NCI-H1417 treated with DMSO at 0.1 percent for 48 hours (cell line): ENCODE results near the gene POU2F3.
A peak's percentile ranks its signal among the peaks of the same experiment; 100 is the strongest.

Experiments used
- DNase-seq: peaks from one replicate; lab custom pipeline; 2025; lab: John Stamatoyannopoulos, UW

The POU2F3 gene

DNA sequence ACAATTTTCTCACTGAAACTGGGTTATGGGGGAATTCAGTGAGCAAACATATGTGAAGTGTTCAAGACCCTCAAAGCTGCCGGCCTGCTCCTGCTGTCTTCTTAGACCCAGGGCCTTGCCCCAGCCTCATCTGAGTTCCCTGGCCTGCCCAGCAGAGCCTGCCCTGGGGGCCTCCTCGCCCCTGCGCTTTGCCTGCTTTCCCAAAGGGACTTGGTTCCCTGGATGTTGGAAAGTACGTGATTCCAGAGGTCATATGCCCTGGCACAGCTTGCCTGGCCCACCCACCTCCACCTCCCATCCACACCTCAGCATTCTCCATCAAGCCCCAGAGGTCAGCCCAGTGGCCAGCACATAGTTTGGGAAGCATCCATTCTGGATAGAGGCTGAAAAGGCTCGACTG, 13.7 kb upstream of the POU2F3 start:
- DNase-seq, result no peak

DNA sequence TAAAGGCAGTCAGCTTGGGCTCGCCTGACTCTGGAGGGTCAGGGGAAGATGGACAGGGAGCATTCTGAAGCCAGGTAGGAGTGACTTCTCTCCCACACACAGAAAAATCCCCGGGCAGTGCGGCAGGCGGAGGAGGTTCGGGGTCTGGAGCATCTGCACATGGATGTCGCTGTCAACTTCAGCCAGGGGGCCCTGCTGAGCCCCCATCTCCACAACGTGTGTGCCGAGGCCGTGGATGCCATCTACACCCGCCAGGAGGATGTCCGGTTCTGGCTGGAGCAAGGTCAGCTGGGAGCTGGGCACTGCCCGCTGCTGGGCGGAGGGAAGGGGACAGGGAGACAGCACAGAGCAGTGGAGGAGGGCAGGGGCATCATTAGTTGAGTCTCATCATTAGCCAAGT, 13.2 kb upstream of the POU2F3 start:
- no peak for DNase-seq

DNA sequence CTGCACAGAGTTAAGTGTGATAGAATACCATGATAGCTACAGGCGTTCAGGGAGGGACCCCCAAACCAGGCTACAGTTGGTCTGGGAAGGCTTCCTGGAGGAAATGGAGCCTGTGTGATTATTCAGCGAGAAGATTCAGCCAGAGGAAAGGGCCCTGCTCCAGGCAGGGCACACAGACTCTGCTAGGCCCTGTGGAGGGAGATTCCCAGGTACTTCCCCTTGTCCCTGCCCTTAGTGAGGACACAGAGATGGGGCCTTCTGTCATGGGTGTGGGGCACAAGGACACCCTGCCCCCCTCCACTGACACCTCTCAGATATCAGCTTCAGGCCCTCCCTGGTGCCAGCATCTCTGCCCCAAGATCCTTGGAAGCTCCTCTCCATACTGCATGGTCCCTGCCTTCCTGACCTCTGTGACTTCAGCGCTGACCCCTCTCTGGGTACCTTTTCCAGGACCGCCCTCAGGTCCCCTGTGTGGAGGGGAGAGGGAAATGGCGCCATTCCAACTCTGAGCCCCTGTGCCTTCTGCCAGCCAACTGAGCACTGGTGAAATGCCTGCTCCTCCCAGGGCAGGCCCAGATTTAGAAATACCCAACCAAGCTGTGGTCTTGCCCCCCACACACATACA, 12.6 kb upstream of the POU2F3 start:
- DNase-seq, result no peak

DNA sequence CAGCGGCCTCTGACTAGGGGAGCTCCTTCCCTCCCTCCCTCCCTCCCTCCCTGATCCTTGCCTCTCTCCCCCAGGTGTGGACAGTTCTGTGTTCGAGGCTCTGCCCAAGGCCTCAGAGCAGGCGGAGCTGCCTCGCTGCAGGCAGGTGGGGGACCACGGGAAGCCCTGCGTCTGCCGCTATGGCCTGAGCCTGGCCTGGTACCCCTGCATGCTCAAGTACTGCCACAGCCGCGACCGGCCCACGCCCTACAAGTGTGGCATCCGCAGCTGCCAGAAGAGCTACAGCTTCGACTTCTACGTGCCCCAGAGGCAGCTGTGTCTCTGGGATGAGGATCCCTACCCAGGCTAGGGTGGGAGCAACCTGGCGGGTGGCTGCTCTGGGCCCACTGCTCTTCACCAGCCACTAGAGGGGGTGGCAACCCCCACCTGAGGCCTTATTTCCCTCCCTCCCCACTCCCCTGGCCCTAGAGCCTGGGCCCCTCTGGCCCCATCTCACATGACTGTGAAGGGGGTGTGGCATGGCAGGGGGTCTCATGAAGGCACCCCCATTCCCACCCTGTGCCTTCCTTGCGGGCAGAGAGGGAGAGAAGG, 11.1 kb upstream of the POU2F3 start:
- DNase-seq, result no peak

DNA sequence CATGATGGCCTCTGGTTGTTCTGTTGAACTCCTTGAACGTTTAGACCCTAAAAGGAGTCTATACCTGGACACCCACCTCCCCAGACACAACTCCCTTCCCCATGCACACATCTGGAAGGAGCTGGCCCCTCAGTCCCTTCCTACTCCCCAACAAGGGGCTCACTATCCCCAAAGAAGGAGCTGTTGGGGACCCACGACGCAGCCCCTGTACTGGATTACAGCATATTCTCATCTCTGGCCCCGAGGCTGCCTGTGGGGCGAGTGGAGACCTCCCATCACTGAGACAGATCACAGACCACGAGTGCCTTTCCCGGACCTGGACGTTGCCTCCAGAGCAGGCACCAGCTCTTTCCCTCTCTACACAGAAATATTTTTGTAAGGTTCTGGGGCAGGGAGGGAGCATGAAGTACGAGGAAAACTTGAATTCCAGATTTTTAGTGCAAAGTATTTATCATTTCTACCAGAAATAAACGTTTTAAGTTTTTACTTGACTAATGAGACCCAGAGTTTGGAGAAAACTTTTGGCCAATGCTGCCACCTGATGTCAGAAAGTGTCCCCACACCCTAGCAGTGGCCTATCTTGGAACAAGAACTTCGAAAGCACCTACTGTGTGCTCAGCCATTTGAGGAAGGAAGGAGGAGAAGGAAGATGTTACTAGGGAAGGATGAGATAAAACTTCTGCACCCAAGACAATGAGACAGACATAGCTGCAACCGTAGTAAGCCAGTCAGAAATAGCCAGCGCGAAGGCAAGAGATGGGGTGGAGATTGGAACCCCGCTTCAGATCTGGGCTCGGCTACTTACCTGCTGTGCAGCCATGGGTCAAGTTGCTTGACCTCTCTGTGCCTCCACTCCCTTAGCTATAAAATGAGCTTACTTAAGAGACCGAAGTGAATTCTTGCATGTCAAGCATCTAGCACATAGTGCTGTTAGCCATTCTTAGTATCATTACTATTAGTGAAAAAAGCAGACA, 10.2 kb upstream of the POU2F3 start:
- DNase-seq, result no peak

DNA sequence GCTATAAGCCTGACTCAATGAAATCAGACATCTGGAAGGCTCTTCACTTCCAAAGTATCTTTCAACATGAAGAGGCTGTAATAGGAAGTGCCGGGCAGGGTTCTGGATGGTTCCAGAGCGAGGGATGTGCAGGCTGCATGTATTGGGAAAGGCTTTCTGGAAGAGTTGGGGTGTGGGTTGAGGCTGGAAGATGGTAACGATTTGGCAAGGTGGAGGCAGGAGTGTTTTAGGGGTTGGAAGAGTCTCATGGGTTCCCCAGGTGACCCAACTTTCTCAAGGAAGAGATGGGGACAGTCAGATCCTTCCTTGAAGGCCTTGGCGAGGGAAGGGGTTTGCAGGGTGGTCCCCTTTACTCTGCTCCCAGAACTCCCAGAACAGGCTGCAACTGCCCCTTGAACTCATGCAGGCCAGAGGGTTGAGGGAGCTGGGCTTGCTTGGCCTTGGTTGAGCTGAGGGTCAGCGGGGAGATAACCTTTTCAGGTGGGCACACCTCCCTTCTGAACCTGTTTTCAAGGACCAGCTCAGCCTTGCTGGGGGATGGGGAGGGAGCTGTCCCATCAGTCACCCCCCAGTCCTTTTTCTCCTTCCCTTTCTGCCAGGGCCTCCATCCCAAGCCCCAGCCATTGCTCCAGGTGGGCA, 9.4 kb upstream of the POU2F3 start:
- DNase-seq, result no peak

DNA sequence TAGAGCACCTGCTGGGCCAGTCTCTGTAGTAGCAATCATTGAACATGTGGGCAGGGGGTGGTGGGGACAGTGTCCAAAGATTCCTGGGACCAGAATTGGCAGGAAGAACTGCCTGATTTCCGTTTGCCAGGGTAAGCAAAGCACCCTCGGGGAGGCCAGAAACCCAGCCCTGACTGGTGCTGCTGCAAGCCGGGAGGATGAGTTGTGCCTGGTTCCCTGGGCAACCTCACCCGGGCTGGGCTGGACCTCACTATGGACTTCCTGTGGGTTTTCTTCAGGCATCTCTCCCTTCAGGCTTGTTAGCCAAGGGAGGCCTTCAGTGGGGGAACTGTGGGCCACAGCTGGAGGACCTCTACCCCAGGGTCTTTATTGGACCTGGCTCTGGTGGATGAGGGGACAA, 8.0 kb upstream of the POU2F3 start:
- DNase-seq, result no peak

DNA sequence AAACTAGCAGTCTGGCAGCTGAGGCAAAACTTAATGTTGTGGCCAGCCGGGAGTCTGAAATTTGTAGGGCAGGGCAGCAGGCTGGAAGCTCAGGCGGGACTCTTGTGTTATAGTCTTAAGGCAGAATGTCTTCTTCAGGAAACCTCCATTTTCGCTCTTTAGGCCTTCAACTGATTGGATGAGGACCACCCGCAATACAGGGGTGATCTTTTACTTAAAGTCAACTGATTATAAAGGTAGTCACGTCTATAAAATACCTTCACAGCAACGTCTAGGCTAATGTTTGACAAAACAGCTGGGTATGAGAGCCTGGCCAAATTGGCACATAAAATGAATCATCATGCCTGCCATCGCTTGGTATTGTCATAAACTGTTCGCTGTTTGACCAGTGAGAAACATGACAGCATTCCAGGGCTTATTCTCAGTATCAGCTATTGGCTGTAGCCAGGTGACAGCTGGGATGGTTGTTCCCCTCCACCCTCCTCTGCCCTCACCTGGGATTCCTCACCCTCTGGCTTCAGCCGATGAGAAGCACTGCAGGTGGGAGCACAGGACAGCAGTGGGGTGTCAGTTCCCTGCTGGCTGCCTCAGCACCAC, 6.6 kb upstream of the POU2F3 start:
- no peak for DNase-seq

DNA sequence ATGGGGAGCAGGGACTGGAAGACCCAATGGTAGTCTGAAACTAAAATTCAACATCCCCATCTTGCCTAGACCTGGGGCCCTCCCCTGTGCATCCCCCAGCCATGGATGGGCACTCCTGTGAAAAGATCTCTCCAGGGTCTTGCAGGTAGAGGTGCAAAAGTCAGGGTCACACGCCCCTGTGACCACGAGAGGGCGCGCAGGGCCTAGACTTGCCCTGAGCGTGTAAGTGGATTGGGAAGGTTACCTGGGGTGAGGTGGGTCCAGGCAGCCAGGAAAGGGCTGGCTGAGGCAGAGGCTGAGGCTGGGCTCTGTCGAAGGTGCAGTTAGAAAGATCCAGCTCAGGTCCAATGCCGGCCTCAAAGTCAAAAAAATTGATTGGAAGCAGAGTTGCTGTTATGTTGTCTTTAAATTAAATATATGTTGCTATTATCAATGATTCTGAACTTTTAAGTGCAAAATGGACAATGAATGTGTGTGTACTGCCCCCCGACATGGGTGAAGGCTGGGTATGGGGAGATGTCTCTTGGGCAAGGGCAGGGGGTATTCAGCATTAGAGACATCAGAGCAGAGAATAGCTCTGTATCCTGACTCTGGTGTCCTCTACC, 4.8 kb upstream of the POU2F3 start:
- DNase-seq, result peak; percentile 22

DNA sequence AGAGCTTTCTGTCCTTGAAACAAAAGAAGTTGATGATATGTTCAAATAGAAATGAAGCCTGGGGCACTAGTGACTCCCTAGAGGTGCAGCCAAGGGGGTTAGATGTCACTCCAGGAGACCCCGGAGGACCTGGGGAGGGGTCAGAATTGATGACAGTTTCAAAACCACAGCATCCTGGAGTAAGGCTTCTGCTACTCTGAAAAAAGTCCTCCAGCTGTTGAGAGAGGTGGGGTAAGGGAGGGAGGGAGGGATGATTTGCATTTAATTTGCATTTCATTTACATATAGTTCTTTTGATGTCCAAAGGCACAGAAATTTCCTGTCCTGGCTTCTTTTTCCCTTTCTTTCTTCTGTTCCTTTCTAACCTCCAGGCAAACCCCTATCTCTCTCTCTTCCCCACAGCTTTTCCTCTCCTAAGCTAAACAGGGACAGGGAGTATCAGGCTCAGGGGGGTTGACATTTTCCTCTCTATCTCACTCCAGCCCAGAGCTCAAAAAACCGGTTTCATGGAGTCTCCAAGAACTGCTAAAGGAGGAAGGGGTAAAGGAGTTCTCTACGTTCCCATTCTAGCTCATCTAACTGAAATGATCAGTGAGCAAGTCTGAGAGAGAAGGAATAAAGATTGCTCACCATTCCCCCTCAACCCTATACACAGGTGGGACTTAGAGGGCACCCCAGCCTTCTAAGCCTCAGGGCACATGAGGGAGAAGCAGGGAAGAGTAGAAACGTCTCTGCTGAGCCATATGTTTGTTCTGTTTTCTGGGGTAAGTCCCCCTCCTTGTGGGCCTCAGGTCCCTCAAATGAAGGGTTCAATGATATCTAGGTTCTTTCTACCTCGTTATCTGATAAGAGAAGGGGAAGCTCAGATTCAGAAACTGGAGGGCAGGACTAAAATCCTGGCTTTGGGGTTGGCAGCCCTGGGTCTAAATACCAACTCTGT, 3.5 kb upstream of the POU2F3 start:
- DNase-seq, result no peak

DNA sequence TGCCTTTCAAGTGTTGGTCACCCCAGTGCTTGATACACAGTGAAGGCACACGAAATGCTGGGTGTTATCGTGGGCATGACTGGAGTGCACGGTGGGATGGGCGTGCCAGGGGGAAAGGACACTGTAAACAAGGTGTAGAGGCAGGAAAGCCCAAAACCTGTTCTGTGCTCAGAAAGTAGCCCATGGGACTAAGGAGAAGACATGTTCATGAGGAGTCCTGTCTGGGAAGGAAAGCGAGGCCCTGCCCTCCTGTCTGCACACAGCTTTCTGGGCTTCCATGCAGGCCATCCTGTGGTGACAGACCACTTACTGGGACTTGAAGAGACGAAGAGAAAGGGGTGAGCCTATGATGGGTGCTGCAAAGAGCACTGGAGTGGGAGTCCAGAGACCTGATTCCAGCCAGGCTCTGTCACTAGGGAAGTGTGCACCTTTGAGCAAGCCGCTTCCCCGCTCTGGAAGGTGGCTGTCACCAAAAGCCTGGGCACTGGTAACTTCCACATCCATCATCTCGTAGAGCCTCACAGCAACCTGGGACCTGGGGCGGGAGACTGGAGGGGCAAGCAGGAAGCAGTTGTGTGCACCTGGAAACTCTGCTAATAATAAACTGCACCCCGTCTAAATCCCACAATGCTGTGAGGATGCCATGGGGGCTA, 846 bp upstream of the POU2F3 start:
- DNase-seq, result no peak

DNA sequence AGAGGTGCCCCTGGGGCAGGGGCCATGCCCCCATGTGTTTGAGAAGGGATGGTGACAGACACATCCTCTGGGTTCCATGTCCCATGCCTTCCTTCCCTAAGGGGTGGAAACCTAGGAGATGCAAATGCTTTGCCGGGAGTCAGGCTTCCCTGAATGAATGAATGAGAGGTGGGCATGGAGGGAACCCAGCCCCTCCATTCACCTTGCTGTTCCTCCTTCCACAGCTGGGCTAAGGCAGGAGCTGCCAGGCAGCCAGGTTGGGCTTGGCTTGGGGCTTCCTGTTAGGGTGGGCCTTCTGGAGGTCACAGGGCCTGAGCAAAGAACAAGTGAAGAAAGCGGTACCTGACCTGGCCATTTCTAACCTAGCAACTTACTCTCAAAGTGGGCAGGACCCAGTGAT, 926 bp downstream of the POU2F3 start:
- no peak for DNase-seq

DNA sequence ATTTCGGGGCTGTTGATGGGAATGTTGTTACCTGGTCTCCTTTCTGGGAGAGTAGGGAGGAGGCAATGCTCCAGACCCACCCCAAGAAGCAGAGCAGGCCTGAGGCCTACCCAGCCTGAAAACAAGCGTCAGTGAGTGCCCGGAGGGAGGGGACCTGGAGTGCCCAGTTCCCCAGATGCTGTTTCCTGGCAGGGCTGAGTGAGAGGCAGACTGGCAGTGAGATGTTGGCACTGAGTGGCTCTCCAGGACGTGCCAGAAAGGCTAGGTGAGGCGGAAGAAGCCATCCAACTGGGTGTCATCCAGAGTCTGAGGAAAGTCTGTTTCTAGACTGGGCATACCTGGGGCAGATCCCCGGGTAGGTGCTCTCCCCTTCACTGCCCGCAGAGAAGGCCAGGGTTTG, 1.3 kb downstream of the POU2F3 start:
- DNase-seq, result no peak

DNA sequence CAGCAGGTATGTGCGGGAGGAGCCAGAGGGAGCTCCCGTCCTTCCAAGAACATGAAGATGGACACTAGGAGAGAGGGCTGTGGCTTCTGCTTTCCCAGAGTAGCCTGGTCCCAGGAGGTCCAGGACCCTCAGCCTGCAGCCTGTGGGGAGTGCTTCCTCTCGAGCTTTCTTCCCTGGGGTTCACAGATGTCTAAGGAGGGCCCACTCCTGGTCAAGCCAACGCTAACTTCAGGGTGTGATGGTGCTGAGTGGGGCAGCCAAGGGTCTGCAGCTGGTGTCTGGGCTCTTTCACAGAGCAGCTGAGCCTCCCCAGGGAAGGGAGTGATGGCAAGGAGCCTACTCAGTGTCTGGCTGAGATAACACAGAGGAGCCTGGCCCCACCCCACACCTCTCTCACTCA, 3.3 kb downstream of the POU2F3 start:
- DNase-seq, result no peak

DNA sequence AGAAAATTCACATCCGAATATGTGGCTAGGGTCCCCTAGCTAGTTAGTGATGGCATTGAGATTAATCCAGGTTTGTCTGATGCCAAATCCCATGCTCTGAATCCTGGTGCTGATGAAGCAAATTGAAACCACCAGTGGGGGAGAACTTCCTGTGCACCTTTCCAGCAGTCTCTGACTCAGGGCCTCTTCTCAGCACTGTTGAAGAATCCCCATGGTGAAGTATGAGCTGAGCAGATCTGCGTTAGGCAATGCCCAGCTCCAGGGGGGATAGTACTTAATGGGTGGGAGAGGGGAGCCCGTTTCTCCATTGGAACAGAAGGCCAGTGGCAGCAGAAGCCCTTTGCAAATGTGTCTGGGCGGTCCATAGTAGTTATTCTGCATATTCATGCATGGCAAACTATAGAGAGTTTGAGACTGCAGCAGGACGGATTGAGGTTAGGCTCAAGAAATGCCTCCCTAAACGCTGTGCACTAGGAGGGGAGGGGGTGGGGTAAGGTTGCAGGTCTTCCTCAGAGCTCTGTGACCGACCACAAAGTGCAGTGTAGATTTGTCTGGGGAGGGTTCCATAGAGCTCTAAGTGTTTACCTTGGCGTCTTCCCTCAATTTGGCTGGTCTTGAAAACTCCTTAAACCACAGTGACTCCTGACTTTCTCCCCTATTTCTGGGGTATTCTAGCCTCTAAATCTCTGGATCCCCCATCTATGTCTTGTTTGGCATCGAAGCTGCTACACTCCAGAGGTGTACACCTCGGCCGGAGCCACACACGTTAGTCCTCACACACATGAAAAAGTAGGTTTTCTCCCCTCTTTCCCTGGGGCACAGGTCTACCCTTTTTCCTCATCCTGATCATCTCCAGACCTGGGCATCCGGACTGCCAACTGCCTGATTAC, 4.8 kb downstream of the POU2F3 start:
- DNase-seq, result no peak

DNA sequence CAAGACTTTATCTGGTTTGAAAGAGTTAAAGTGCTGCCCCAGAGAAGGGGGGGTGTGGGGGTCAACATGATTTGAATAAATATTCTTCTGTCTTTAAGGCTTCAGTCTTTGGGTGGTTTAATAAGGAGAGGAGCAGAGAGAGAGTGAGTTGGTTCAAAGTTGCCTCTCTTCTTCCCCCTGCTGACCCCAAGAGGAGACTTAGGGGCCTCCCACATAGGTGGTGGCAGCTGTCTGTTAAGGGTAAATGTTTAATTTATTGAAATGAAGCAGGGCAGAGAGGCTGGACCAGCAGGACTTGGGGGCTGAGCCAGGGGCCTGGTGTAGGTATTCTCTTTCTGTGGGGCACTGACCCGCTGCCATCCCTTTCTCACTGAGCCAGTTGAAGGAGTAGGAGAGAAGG, 5.5 kb downstream of the POU2F3 start:
- DNase-seq, result no peak

DNA sequence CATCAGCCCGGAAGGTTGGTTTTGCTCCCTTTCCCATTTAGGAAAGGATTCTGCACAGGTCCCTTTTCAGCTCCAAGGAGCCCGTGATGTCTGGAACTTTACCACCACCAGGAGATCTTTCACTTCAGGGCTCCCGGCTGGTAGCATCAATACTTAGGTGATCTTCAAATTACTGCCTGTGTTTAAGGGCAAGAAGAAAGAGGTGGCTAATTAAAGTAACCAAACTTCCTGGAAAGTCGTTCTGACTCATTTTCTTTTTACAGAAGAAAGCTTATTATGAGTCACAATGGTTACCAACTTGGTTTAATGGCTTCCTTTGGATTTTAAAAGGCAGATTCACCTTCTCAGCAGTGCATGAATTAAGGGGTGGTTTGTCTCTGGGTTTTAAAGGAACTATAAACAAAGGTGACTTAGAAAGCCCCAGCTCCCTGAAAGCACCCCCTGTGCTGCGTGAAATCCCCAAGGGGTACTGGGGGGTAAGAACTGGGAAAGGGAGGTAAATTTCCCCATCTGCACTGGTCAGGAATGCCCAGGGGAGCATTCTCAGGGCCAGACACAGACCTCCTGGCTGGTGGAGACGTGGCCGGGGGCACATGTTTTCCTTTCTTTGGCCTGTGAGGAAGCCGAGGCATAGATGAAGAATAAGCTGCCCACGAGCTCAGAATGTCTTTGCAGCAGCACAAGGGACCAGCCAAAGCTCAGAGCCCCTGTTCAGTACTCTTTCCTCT, 8.8 kb downstream of the POU2F3 start:
- no peak for DNase-seq
